HepG2 (cell line): ENCODE measurements around the gene CPNE5. TPM values are rescaled to one million over a fixed set of nuclear protein-coding genes. Genes with fewer than 3 reads are reported as not detected.

Experiments
- CBFB ChIP-seq: sonication (generic); formaldehyde crosslinking; IDR thresholded peaks from 2 replicates; pipeline ENCODE4 v1.4.0; 2020; ENCODE audit warnings: missing genetic modification reagents
- CEBPG ChIP-seq: IDR thresholded peaks from 2 replicates; pipeline ENCODE4 v1.6.1; 2016
- FIP1L1 ChIP-seq: fragments of 200-400 bp; formaldehyde crosslinking; IDR thresholded peaks from 2 replicates; pipeline ENCODE4 v1.6.1; 2018; ENCODE audit warnings: low read depth, mild to moderate bottlenecking, low read length, moderate library complexity, borderline replicate concordance; ENCODE audit not compliant: insufficient read depth
- GATAD1 ChIP-seq: IDR thresholded peaks from 2 replicates; pipeline ENCODE4 v1.6.1; 2016; ENCODE audit warnings: missing genetic modification reagents, missing compliant biosample characterization
- GTF3A ChIP-seq: sonication (generic); formaldehyde crosslinking; conservative IDR thresholded peaks from 2 replicates; pipeline ENCODE4 v1.4.0; 2020; ENCODE audit warnings: mild to moderate bottlenecking, missing genetic modification reagents
- TCF7 ChIP-seq: sonication (generic); IDR thresholded peaks from 2 replicates; pipeline ENCODE4 v1.6.1; 2016; ENCODE audit warnings: antibody characterized with exemption, low read depth
- U2AF2 ChIP-seq: fragments of 200-400 bp; formaldehyde crosslinking; IDR thresholded peaks from 2 replicates; pipeline ENCODE4 v1.6.1; 2017; ENCODE audit warnings: low read depth, mild to moderate bottlenecking, low read length
- ZNF577 ChIP-seq: sonication (generic); formaldehyde crosslinking; IDR thresholded peaks from 2 replicates; pipeline ENCODE4 v1.4.0; 2020; ENCODE audit warnings: mild to moderate bottlenecking, low read depth, missing genetic modification reagents, borderline replicate concordance
- ZNF703 ChIP-seq: sonication (generic); formaldehyde crosslinking; IDR thresholded peaks from 2 replicates; pipeline ENCODE4 v1.5.1; 2020; ENCODE audit warnings: missing genetic modification reagents, mild to moderate bottlenecking, moderate library complexity, borderline replicate concordance
- polyA plus RNA-seq, 8 experiments: library from polyadenylated mRNA; depleted of rRNA in 3 of 8; stranded (reverse) in 7 of 8; unstranded in 1 of 8; fragments of >200 nt; fragmentation: Illumina TruSeq in 4 of 8; extraction: Trizol in 4 of 8; gene quantifications; 2 replicates each; pipeline versions ENCODE4 v1.2.1 to v1.2.3, GENCODE V29; 2011 to 2016; ENCODE audit warnings: low read depth in 4 of 8, missing spikeins in 1 of 8, mixed read lengths in 1 of 8; ENCODE audit not compliant: insufficient read depth in 1 of 8
- total RNA-seq, 5 experiments: library from RNA; depleted of rRNA; stranded (reverse); fragments of >200 nt; fragmentation: Illumina TruSeq; extraction: Trizol; gene quantifications; 2 replicates each; pipeline ENCODE4 v1.2.3, GENCODE V29; 2016; ENCODE audit warnings: low read depth in 1 of 5
- TF ChIP-seq, protein P1 (sequence below): sonication (generic); formaldehyde crosslinking; IDR thresholded peaks from 2 replicates; pipeline ENCODE4 v1.5.1; 2020; ENCODE audit warnings: missing genetic modification reagents, mild to moderate bottlenecking, borderline replicate concordance
- TF ChIP-seq, protein P2 (sequence below): sonication (generic); formaldehyde crosslinking; IDR thresholded peaks from 2 replicates; pipeline ENCODE4 v1.4.0; 2020; ENCODE audit warnings: missing genetic modification reagents
- TF ChIP-seq, protein P3 (sequence below): sonication (generic); formaldehyde crosslinking; IDR thresholded peaks from 2 replicates; pipeline ENCODE4 v1.5.0; 2020; ENCODE audit warnings: missing genetic modification reagents
- TF ChIP-seq, protein P4 (sequence below): sonication (generic); formaldehyde crosslinking; IDR thresholded peaks from 2 replicates; pipeline ENCODE4 v1.4.0; 2020; ENCODE audit warnings: missing genetic modification reagents, low read depth, mild to moderate bottlenecking, borderline replicate concordance
- TF ChIP-seq, protein P5 (sequence below): sonication (generic); formaldehyde crosslinking; IDR thresholded peaks from 2 replicates; pipeline ENCODE4 v1.5.1; 2020; ENCODE audit warnings: mild to moderate bottlenecking, missing genetic modification reagents, moderate library complexity
- TF ChIP-seq, protein P6 (sequence below): fragments of 450-650 bp; IDR thresholded peaks from 2 replicates; pipeline ENCODE4 v1.6.1; 2016
- TF ChIP-seq, protein P7 (sequence below): sonication (generic); formaldehyde crosslinking; IDR thresholded peaks from 2 replicates; pipeline ENCODE4 v1.4.0; 2020; ENCODE audit warnings: missing genetic modification reagents
- TF ChIP-seq, protein P8 (sequence below): sonication (generic); formaldehyde crosslinking; IDR thresholded peaks from 2 replicates; pipeline ENCODE4 v1.4.0; 2020; ENCODE audit warnings: missing genetic modification reagents

Gene CPNE5
- total and polyA plus RNA-seq, 2 of the 13 experiments (the other 11 are each of a cell fraction or from before 2014, with no cell fraction given), result 0.16 TPM; not detected in 1

DNA sequence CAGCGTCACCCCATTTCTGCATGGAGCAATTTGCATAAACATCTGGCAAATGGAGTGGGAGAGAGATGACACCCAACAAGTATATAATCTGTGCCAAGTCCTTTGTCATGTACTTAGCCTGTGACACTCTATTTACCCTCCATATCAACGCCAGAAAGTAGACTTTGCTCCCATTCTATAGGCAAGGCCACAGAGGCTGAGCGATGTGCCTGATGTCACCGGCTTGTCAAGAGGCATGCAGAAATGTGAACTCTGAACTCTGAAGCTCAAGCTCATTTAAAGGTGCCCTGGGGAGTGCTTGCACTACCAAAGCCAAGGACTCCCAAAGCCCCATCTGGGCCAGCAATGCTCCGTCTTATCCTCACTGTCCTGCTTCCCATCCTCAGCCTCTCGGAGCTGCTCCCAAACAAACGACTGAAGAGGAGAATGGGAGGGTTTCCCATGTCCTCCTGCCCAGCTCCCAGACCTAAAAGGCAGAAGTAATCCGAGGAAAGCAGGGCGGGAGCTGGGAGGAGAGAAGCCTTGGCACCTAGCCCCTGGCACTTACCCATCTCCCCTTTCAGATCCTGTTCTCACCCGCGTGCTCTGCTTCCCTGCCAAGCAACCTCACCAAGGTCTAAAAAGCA, 9.2 kb downstream of the CPNE5 start (continued):
- TF ChIP-seq, protein P1, sequence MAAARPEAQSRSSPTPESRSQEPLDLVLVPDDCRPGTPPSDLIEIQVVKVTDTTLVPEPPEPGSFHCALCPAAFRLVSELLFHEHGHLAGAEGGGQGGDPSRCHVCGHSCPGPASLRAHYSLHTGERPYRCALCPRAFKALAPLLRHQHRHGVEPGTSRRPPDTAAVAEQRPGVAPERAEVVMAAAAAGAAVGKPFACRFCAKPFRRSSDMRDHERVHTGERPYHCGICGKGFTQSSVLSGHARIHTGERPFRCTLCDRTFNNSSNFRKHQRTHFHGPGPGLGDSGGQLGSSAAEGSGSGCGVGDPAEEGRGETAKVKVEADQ, result no peak; the same call in 1 of the 2 replicates
- no peak for TF ChIP-seq GTF3A (CRISPR knock-in tag)
- TF ChIP-seq, protein P2, sequence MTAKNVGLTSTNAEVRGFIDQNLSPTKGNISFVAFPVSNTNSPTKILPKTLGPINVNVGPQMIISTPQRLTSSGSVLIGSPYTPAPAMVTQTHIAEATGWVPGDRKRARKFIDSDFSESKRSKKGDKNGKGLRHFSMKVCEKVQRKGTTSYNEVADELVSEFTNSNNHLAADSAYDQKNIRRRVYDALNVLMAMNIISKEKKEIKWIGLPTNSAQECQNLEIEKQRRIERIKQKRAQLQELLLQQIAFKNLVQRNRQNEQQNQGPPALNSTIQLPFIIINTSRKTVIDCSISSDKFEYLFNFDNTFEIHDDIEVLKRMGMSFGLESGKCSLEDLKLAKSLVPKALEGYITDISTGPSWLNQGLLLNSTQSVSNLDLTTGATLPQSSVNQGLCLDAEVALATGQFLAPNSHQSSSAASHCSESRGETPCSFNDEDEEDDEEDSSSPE (CRISPR knock-in tag), result no peak
- no peak for TF ChIP-seq ZNF703 (CRISPR knock-in tag)
- TF ChIP-seq, protein P3, sequence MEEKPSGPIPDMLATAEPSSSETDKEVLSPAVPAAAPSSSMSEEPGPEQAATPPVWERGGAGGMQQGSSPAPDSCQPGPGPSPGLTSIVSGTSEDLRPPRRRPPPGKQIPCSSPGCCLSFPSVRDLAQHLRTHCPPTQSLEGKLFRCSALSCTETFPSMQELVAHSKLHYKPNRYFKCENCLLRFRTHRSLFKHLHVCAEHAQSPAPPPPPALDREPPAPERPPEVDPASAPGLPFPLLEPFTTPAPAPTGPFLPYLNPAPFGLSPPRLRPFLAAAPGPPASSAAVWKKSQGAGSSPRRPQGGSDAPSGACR (CRISPR knock-in tag), result peak; percentile 79
- TF ChIP-seq TCF7, result 0 out of 2 replicates have a peak, but pooled peaks have one; percentile 29
- TF ChIP-seq CEBPG (CRISPR knock-in tag), result peak; percentile 79
- no peak for TF ChIP-seq ZNF577
- TF ChIP-seq, protein P4, sequence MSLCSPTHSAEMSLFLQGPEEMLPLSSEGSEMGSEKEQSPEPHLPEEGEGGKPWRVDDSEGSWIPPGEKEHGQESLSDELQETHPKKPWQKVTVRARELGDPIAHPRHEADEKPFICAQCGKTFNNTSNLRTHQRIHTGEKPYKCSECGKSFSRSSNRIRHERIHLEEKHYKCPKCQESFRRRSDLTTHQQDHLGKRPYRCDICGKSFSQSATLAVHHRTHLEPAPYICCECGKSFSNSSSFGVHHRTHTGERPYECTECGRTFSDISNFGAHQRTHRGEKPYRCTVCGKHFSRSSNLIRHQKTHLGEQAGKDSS, result 0 out of 2 replicates have a peak, but pooled peaks have one; percentile 50
- TF ChIP-seq FIP1L1, result no peak
- no peak for TF ChIP-seq U2AF2
- TF ChIP-seq, protein P5, sequence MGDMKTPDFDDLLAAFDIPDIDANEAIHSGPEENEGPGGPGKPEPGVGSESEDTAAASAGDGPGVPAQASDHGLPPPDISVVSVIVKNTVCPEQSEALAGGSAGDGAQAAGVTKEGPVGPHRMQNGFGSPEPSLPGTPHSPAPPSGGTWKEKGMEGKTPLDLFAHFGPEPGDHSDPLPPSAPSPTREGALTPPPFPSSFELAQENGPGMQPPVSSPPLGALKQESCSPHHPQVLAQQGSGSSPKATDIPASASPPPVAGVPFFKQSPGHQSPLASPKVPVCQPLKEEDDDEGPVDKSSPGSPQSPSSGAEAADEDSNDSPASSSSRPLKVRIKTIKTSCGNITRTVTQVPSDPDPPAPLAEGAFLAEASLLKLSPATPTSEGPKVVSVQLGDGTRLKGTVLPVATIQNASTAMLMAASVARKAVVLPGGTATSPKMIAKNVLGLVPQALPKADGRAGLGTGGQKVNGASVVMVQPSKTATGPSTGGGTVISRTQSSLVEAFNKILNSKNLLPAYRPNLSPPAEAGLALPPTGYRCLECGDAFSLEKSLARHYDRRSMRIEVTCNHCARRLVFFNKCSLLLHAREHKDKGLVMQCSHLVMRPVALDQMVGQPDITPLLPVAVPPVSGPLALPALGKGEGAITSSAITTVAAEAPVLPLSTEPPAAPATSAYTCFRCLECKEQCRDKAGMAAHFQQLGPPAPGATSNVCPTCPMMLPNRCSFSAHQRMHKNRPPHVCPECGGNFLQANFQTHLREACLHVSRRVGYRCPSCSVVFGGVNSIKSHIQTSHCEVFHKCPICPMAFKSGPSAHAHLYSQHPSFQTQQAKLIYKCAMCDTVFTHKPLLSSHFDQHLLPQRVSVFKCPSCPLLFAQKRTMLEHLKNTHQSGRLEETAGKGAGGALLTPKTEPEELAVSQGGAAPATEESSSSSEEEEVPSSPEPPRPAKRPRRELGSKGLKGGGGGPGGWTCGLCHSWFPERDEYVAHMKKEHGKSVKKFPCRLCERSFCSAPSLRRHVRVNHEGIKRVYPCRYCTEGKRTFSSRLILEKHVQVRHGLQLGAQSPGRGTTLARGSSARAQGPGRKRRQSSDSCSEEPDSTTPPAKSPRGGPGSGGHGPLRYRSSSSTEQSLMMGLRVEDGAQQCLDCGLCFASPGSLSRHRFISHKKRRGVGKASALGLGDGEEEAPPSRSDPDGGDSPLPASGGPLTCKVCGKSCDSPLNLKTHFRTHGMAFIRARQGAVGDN (CRISPR knock-in tag), result peak; percentile 73
- TF ChIP-seq, protein P6, sequence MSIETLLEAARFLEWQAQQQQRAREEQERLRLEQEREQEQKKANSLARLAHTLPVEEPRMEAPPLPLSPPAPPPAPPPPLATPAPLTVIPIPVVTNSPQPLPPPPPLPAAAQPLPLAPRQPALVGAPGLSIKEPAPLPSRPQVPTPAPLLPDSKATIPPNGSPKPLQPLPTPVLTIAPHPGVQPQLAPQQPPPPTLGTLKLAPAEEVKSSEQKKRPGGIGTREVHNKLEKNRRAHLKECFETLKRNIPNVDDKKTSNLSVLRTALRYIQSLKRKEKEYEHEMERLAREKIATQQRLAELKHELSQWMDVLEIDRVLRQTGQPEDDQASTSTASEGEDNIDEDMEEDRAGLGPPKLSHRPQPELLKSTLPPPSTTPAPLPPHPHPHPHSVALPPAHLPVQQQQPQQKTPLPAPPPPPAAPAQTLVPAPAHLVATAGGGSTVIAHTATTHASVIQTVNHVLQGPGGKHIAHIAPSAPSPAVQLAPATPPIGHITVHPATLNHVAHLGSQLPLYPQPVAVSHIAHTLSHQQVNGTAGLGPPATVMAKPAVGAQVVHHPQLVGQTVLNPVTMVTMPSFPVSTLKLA, result no peak
- TF ChIP-seq, protein P7, sequence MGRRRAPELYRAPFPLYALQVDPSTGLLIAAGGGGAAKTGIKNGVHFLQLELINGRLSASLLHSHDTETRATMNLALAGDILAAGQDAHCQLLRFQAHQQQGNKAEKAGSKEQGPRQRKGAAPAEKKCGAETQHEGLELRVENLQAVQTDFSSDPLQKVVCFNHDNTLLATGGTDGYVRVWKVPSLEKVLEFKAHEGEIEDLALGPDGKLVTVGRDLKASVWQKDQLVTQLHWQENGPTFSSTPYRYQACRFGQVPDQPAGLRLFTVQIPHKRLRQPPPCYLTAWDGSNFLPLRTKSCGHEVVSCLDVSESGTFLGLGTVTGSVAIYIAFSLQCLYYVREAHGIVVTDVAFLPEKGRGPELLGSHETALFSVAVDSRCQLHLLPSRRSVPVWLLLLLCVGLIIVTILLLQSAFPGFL, result no peak
- TF ChIP-seq, protein P8, sequence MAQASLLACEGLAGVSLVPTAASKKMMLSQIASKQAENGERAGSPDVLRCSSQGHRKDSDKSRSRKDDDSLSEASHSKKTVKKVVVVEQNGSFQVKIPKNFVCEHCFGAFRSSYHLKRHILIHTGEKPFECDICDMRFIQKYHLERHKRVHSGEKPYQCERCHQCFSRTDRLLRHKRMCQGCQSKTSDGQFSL (CRISPR knock-in tag), result 0 out of 2 replicates have a peak, but pooled peaks have one; percentile 44
- peak; percentile 50; the same call in 1 of the 2 replicates for TF ChIP-seq GATAD1 (CRISPR knock-in tag)
- no peak for TF ChIP-seq CBFB
